OCI-LY7 (cell line): Measurements from ENCODE around the gene XRCC3. TPM values are rescaled to one million over a fixed set of nuclear protein-coding genes. Genes with fewer than 3 reads are reported as not detected.

Experiments used
- BruUV-seq: library from RNA; stranded (reverse); fragments of 400-500 nt; replicated peaks from 2 replicates; lab custom pipeline; 2021; lab: Mats Ljungman, UMichigan
- CTCF ChIA-PET: fragments of 300-600 bp; sonication (Branson Sonifier 250); formaldehyde crosslinking; loops from one replicate; lab custom pipeline; 2022; ENCODE audit warnings: antibody characterized with exemption; ENCODE audit not compliant: unreplicated experiment; lab: Charles Lee
- POLR2A ChIA-PET: fragments of 300-600 bp; sonication (Branson Sonifier 250); formaldehyde crosslinking; loops from one replicate; lab custom pipeline; 2022; ENCODE audit warnings: antibody characterized with exemption; lab: Charles Lee
- DNase-seq: peaks from one replicate; pipeline ENCODE4 v3.0.0-alpha.2; 2015; ENCODE audit warnings: low spot score
- H2AFZ ChIP-seq: fragments of 200-600 bp; sonication (generic), shearing (Covaris generic); 2 replicates; pipeline ENCODE4 v1.6.1; 2014; ENCODE audit warnings: mild to moderate bottlenecking, antibody characterized with exemption, low read length, moderate library complexity
- H3K27ac ChIP-seq: fragments of 200-600 bp; sonication (generic); 2 replicates; pipeline ENCODE4 v1.5.1; 2014; ENCODE audit warnings: mixed run types, low read depth, mild to moderate bottlenecking, moderate library complexity, low read length, inconsistent platforms; ENCODE audit not compliant: poor library complexity, severe bottlenecking
- H3K36me3 ChIP-seq: fragments of 200-600 bp; sonication (generic); 2 replicates; pipeline ENCODE4 v1.6.1; 2014; ENCODE audit warnings: mild to moderate bottlenecking, antibody characterized with exemption, low read length, moderate library complexity, mixed read lengths; ENCODE audit not compliant: insufficient read depth
- H3K4me1 ChIP-seq: fragments of 200-600 bp; sonication (generic); 2 replicates; pipeline ENCODE4 v1.5.1; 2014; ENCODE audit warnings: mild to moderate bottlenecking, low read length; ENCODE audit not compliant: insufficient read depth, poor library complexity, severe bottlenecking
- H3K4me2 ChIP-seq: fragments of 200-600 bp; sonication (generic); 2 replicates; pipeline ENCODE4 v1.6.1; 2014; ENCODE audit warnings: mild to moderate bottlenecking, low read length
- H3K4me3 ChIP-seq: fragments of 200-600 bp; sonication (generic); 2 replicates; pipeline ENCODE4 v1.5.1; 2014; ENCODE audit warnings: mild to moderate bottlenecking, low read depth, low read length; ENCODE audit not compliant: poor library complexity, severe bottlenecking
- H3K79me2 ChIP-seq: fragments of 200-600 bp; sonication (generic); 2 replicates; pipeline ENCODE4 v1.6.1; 2016; ENCODE audit warnings: low read depth, mild to moderate bottlenecking, low read length, moderate library complexity, mixed read lengths; ENCODE audit not compliant: insufficient read depth
- H3K9me2 ChIP-seq: fragments of 200-600 bp; sonication (generic); 2 replicates; pipeline ENCODE4 v1.6.1; 2016; ENCODE audit warnings: mild to moderate bottlenecking, low read length, mixed read lengths; ENCODE audit not compliant: insufficient read depth
- H3K9me3 ChIP-seq: fragments of 200-600 bp; sonication (generic); 2 replicates; pipeline ENCODE4 v1.6.1; 2014; ENCODE audit warnings: mild to moderate bottlenecking, mixed run types, low read length, mixed read lengths
- H4K20me1 ChIP-seq: fragments of 200-600 bp; sonication (generic); 2 replicates; pipeline ENCODE4 v1.6.1; 2014; ENCODE audit warnings: mild to moderate bottlenecking, antibody characterized with exemption, low read length, moderate library complexity, mixed read lengths; ENCODE audit not compliant: insufficient read depth
- CTCF ChIP-seq: fragments of 200-600 bp; sonication (generic); conservative IDR thresholded peaks from 2 replicates; pipeline ENCODE4 v1.5.1; 2014; ENCODE audit warnings: mild to moderate bottlenecking, antibody characterized with exemption, low read length, moderate library complexity, mixed read lengths
- EZH2phosphoT487 ChIP-seq: fragments of 200-600 bp; sonication (generic); IDR thresholded peaks from 2 replicates; pipeline ENCODE4 v1.6.1; 2018; ENCODE audit warnings: low read depth, borderline replicate concordance, mild to moderate bottlenecking, mixed run types, antibody characterized with exemption, low read length, moderate library complexity, mixed read lengths
- intact Hi-C: fragments of 100-400 bp; cut with micrococcal nuclease; formaldehyde crosslinking; loops from one replicate; pipeline ENCODE4 v1.10.0; 2022; ENCODE audit not compliant: unreplicated experiment
- total RNA-seq, 2 experiments: library from RNA; depleted of rRNA in 1 of 2; stranded (reverse); fragments of >200 nt in 1 of 2; shearing (Covaris generic) in 1 of 2; gene quantifications; 2 replicates each; pipeline ENCODE4 v1.2.3, GENCODE V29; 2014 to 2022

The XRCC3 gene
- total RNA-seq, 2 experiments from 2014 or later = 83.3 to 130 TPM

GRCh38 chr14:103743691-103744090 is 28.4 kb upstream of the XRCC3 start:
- Histone ChIP-seq H3K27ac (no peak overlapping the region), H3K9me3 (no peaks in the 10 kb centered on the region), H3K4me1 (peaks cover 38% of the 10 kb centered on the region), H3K36me3 (no peaks in the 10 kb centered on the region), H2AFZ (no peak overlapping the region), H3K79me2 (no peaks in the 10 kb centered on the region), H3K4me2 (peak overlapping the region; percentile 37), H3K9me2 (no peaks in the 10 kb centered on the region), H4K20me1 (no peaks in the 10 kb centered on the region), H3K4me3 (no peak overlapping the region)
- TF ChIP-seq EZH2phosphoT487 (no peak), CTCF (no peak)
- BruUV-seq = no TSS peak
- DNase-seq = no peak
- intact Hi-C loops = no loop called here
- CTCF ChIA-PET = no interaction called here
- POLR2A ChIA-PET = no interaction called here

GRCh38 chr14:103742499-103743255 is 27.4 kb upstream of the XRCC3 start:
- H3K27ac ChIP-seq = no peak overlapping the region
- no peaks in the 10 kb centered on the region for H4K20me1 ChIP-seq
- no peak overlapping the region for H2AFZ ChIP-seq
- ChIA-PET POLR2A (interaction anchor here (0.6 kb wide), 1 partner anchor 52 kb away, joined by 5 read pairs; no protein-coding TSS in a partner anchor), CTCF (no interaction called here)
- no peaks in the 10 kb centered on the region for H3K9me3 ChIP-seq
- H3K4me2 ChIP-seq = no peak overlapping the region
- no peaks in the 10 kb centered on the region for H3K36me3 ChIP-seq
- no peak for DNase-seq
- H3K79me2 ChIP-seq = no peaks in the 10 kb centered on the region
- intact Hi-C loops = no loop called here
- no peaks in the 10 kb centered on the region for H3K9me2 ChIP-seq
- BruUV-seq = no TSS peak
- TF ChIP-seq EZH2phosphoT487 (no peak), CTCF (no peak)
- H3K4me1 ChIP-seq = peaks cover 28% of the 10 kb centered on the region
- H3K4me3 ChIP-seq = no peak overlapping the region

- Histone ChIP-seq H3K4me1 (peaks cover 24% of the 10 kb centered on the region), H3K9me2 (no peaks in the 10 kb centered on the region), H3K9me3 (no peaks in the 10 kb centered on the region), H3K4me2 (no peak overlapping the region), H4K20me1 (no peaks in the 10 kb centered on the region), H3K4me3 (no peak overlapping the region), H3K79me2 (no peaks in the 10 kb centered on the region), H2AFZ (no peak overlapping the region), H3K36me3 (no peaks in the 10 kb centered on the region), H3K27ac (no peak overlapping the region)
- ChIA-PET CTCF (no interaction called here), POLR2A (no interaction called here)
- TF ChIP-seq EZH2phosphoT487 (no peak), CTCF (no peak)
- no peak for DNase-seq
- intact Hi-C loops = no loop called here
- no TSS peak for BruUV-seq
These were observed 26.6 kb upstream of the XRCC3 start for GRCh38 chr14:103741876-103742275.
